K562 (cell line): Measurements from ENCODE around the gene GLE1. TPM values are rescaled to one million over a fixed set of nuclear protein-coding genes. Genes with fewer than 3 reads are reported as not detected.

Experiments
- CBFB ChIP-seq: sonication (generic); formaldehyde crosslinking; IDR thresholded peaks from 2 replicates; pipeline ENCODE4 v1.4.0; 2020; ENCODE audit warnings: mild to moderate bottlenecking, missing genetic modification reagents
- CHD2 ChIP-seq: IDR thresholded peaks from 2 replicates; pipeline ENCODE4 v1.6.1; 2011; ENCODE audit warnings: low read depth, low read length
- ELF1 ChIP-seq: fragments of 200-800 bp; sonication (Bioruptor generic); IDR thresholded peaks from 2 replicates; pipeline ENCODE4 v1.6.1; 2016; ENCODE audit warnings: missing genetic modification characterization, missing compliant biosample characterization
- FOS ChIP-seq: IDR thresholded peaks from 3 replicates; pipeline ENCODE4 v1.6.1; 2011; ENCODE audit not compliant: insufficient read length; ENCODE audit errors: extremely low read depth
- HDAC2 ChIP-seq: fragments of 450-650 bp; IDR thresholded peaks from 2 replicates; pipeline ENCODE4 v1.6.1; 2016; ENCODE audit warnings: mild to moderate bottlenecking
- JUN ChIP-seq, 2 experiments: sonication (generic) in 1 of 2; formaldehyde crosslinking in 1 of 2; IDR thresholded peaks; 2 replicates each; pipeline versions ENCODE4 v1.6.1 to v1.8.0; 2012 to 2022; ENCODE audit warnings: borderline replicate concordance in 2 of 2, mild to moderate bottlenecking in 2 of 2, improper control_type of control experiment in 1 of 2, low read depth in 1 of 2, low read length in 1 of 2, missing genetic modification reagents in 1 of 2
- KDM1A ChIP-seq, 2 experiments: fragments of 450-650 bp; IDR thresholded peaks; 2 replicates each; pipeline ENCODE4 v1.6.1; 2016; ENCODE audit warnings: mild to moderate bottlenecking in 2 of 2
- KDM2B ChIP-seq: fragments of 250-450 bp; sonication (Bioruptor Pico); IDR thresholded peaks from 2 replicates; pipeline ENCODE4 v1.8.0; 2021; ENCODE audit warnings: mild to moderate bottlenecking, moderate library complexity
- KHSRP ChIP-seq: fragments of 450-650 bp; IDR thresholded peaks from 2 replicates; pipeline ENCODE4 v1.6.1; 2017
- MITF ChIP-seq: IDR thresholded peaks from 2 replicates; pipeline ENCODE4 v1.6.1; 2014; ENCODE audit warnings: antibody characterized with exemption
- PHF21A ChIP-seq: fragments of 450-650 bp; IDR thresholded peaks from 2 replicates; pipeline ENCODE4 v1.6.1; 2017; ENCODE audit warnings: low read depth, borderline replicate concordance
- PHF8 ChIP-seq: fragments of 200-600 bp; sonication (generic); IDR thresholded peaks from 2 replicates; pipeline ENCODE4 v1.6.1; 2012; ENCODE audit warnings: mixed run types, mild to moderate bottlenecking, inconsistent platforms, low read length, moderate library complexity, borderline replicate concordance
- SMARCE1 ChIP-seq: fragments of 450-650 bp; IDR thresholded peaks from 2 replicates; pipeline ENCODE4 v1.7.1; 2016; ENCODE audit warnings: mild to moderate bottlenecking
- SREBF2 ChIP-seq: sonication (generic); formaldehyde crosslinking; IDR thresholded peaks from 2 replicates; pipeline ENCODE4 v1.4.0; 2020; ENCODE audit warnings: mild to moderate bottlenecking, missing genetic modification reagents
- TEAD1 ChIP-seq, 2 experiments: fragments of 450-650 bp in 1 of 2; sonication (generic) in 1 of 2; formaldehyde crosslinking; IDR thresholded peaks; 2 replicates each; pipeline versions ENCODE4 v1.4.0 to v1.8.0; 2020 to 2022; ENCODE audit warnings: mild to moderate bottlenecking in 2 of 2, missing genetic modification reagents in 1 of 2
- U2AF1 ChIP-seq: fragments of 200-400 bp; formaldehyde crosslinking; optimal IDR thresholded peaks from 2 replicates; pipeline ENCODE3; 2017; ENCODE audit warnings: mild to moderate bottlenecking, low read depth, low read length, moderate library complexity
- ZBTB43 ChIP-seq: sonication (generic); formaldehyde crosslinking; IDR thresholded peaks from 2 replicates; pipeline ENCODE4 v1.8.0; 2023; ENCODE audit warnings: mild to moderate bottlenecking, missing genetic modification reagents
- polyA plus RNA-seq, 8 experiments: library from polyadenylated mRNA; depleted of rRNA in 4 of 8; stranded (reverse) in 5 of 8; unstranded in 3 of 8; fragments of >200 nt; fragmentation: Nextera tagmentation in 2 of 8; fragmentation: Illumina TruSeq in 1 of 8; extraction: Ambion mirVana in 2 of 8; extraction: Trizol in 1 of 8; gene quantifications; 2 replicates each; pipeline versions ENCODE4 v1.2.1 to v1.2.3, GENCODE V29; 2011 to 2014; ENCODE audit warnings: inconsistent platforms in 1 of 8, missing spikeins in 1 of 8
- total RNA-seq, 7 experiments: library from RNA; depleted of rRNA in 6 of 7; stranded (reverse); fragments of >200 nt in 6 of 7; fragmentation: Illumina TruSeq in 2 of 7; extraction: Trizol in 2 of 7; gene quantifications; 2 replicates each; pipeline versions ENCODE4 v1.2.1 to v1.2.3, GENCODE V29; 2011 to 2021; ENCODE audit warnings: low replicate concordance in 1 of 7
- TF ChIP-seq, protein P1 (sequence below): fragments of 450-650 bp; formaldehyde crosslinking; IDR thresholded peaks from 2 replicates; pipeline ENCODE4 v1.4.0; 2022; ENCODE audit warnings: missing genetic modification characterization
- TF ChIP-seq, protein P2 (sequence below): sonication (generic); formaldehyde crosslinking; IDR thresholded peaks from 2 replicates; pipeline ENCODE4 v1.8.0; 2023; ENCODE audit warnings: missing genetic modification reagents, mild to moderate bottlenecking, borderline replicate concordance

Gene GLE1
- total and polyA plus RNA-seq, 9 of the 15 experiments (the other 6 are each of a cell fraction or from before 2014, with no cell fraction given): 15.9 to 44.8 (median 37.6) TPM

- TF ChIP-seq ZBTB43 (CRISPR knock-in tag) (no peak; the same call in 1 of the 2 replicates), KHSRP (no peak), FOS (no peak), PHF21A (no peak), KDM2B (CRISPR knock-in tag) (no peak; the same call in 1 of the 2 replicates), SMARCE1 (no peak), CHD2 (no peak), ELF1 (tag) (peak; percentile 68; the same call in 1 of the 2 replicates), HDAC2 (no peak), TEAD1 (CRISPR knock-in tag; IDR thresholded peaks at IDR 0.05) (no peak), PHF8 (peak; percentile 81; the same call in 1 of the 2 replicates), SREBF2 (no peak), JUN (IDR thresholded peaks at IDR 0.05; ENCODE audit: borderline replicate concordance, low read depth, low read length) (peak; percentile 11; the same call in 1 of the 2 replicates), JUN (CRISPR knock-in tag; IDR thresholded peaks at IDR 0.05; ENCODE audit: borderline replicate concordance) (no peak), MITF (no peak), U2AF1 (peak; percentile 68), CBFB (peak; percentile 67; the same call in 1 of the 2 replicates), KDM1A (IDR thresholded peaks at IDR 0.05) (no peak)
- TF ChIP-seq, protein P1, sequence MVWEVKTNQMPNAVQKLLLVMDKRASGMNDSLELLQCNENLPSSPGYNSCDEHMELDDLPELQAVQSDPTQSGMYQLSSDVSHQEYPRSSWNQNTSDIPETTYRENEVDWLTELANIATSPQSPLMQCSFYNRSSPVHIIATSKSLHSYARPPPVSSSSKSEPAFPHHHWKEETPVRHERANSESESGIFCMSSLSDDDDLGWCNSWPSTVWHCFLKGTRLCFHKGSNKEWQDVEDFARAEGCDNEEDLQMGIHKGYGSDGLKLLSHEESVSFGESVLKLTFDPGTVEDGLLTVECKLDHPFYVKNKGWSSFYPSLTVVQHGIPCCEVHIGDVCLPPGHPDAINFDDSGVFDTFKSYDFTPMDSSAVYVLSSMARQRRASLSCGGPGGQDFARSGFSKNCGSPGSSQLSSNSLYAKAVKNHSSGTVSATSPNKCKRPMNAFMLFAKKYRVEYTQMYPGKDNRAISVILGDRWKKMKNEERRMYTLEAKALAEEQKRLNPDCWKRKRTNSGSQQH (CRISPR knock-in tag): no peak
- TF ChIP-seq, protein P2, sequence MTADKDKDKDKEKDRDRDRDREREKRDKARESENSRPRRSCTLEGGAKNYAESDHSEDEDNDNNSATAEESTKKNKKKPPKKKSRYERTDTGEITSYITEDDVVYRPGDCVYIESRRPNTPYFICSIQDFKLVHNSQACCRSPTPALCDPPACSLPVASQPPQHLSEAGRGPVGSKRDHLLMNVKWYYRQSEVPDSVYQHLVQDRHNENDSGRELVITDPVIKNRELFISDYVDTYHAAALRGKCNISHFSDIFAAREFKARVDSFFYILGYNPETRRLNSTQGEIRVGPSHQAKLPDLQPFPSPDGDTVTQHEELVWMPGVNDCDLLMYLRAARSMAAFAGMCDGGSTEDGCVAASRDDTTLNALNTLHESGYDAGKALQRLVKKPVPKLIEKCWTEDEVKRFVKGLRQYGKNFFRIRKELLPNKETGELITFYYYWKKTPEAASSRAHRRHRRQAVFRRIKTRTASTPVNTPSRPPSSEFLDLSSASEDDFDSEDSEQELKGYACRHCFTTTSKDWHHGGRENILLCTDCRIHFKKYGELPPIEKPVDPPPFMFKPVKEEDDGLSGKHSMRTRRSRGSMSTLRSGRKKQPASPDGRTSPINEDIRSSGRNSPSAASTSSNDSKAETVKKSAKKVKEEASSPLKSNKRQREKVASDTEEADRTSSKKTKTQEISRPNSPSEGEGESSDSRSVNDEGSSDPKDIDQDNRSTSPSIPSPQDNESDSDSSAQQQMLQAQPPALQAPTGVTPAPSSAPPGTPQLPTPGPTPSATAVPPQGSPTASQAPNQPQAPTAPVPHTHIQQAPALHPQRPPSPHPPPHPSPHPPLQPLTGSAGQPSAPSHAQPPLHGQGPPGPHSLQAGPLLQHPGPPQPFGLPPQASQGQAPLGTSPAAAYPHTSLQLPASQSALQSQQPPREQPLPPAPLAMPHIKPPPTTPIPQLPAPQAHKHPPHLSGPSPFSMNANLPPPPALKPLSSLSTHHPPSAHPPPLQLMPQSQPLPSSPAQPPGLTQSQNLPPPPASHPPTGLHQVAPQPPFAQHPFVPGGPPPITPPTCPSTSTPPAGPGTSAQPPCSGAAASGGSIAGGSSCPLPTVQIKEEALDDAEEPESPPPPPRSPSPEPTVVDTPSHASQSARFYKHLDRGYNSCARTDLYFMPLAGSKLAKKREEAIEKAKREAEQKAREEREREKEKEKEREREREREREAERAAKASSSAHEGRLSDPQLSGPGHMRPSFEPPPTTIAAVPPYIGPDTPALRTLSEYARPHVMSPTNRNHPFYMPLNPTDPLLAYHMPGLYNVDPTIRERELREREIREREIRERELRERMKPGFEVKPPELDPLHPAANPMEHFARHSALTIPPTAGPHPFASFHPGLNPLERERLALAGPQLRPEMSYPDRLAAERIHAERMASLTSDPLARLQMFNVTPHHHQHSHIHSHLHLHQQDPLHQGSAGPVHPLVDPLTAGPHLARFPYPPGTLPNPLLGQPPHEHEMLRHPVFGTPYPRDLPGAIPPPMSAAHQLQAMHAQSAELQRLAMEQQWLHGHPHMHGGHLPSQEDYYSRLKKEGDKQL (CRISPR knock-in tag): no peak
These were observed 47.7 kb downstream of the GLE1 start, which contains the start of gene SPTAN1 (continued) for GRCh38 chr9:128552153-128552743.
